ENCODE data around the gene SEMA4G. TPM values are rescaled to one million over a fixed set of nuclear protein-coding genes. Genes with fewer than 3 reads are reported as not detected.
"Not testable (repeated sequence)": the region's sequence is repeated elsewhere in the genome, so short reads cannot be mapped to it uniquely, and the experiment has no call there.

The SEMA4G gene
- total RNA-seq, 1 donor from 2014 or later = 6.5 TPM

DNA sequence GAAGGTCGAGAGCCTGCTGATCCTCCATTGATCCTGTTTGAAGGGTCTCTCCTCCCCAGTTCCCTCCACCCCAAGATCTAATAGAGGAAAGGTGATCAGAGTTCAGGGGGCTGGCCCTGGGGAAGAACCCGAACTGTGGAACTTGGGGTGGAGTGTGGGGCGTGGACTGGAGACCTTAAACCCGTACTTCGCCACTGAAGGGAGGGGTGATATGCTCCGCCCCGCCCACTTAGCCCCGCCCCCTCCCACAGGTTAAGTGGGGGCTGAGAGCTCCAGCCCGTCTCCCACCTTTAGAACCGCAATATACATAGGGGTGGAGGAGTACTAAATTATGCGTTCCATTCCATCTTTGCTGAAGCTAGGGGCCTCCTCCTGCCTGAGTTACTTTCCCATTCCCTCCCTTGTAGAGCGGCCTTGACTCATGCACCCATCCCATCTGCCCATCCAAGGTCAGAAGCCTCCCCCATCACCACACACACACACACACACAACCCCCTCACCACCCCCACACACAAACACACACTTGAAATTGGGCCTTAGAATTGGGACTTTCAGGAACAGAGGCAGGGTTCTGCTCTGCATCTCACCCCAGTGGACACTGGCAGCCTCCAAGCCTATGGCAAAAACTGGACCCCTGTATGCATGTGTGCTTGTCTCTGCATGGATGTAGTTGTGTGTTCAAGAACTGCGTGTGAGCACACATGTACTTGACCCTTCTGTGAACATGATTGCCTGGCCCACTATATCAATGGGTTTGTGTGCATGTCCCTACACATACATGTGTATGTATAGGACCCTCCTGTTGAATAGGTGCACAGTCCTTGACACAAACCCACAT, 991 bp downstream of the SEMA4G start:
- no peak for FAIRE-seq
- peak in 1 of 2 donors; percentile 21 for DNase-seq (ENCODE audit: low spot score in 2 of 2)

DNA sequence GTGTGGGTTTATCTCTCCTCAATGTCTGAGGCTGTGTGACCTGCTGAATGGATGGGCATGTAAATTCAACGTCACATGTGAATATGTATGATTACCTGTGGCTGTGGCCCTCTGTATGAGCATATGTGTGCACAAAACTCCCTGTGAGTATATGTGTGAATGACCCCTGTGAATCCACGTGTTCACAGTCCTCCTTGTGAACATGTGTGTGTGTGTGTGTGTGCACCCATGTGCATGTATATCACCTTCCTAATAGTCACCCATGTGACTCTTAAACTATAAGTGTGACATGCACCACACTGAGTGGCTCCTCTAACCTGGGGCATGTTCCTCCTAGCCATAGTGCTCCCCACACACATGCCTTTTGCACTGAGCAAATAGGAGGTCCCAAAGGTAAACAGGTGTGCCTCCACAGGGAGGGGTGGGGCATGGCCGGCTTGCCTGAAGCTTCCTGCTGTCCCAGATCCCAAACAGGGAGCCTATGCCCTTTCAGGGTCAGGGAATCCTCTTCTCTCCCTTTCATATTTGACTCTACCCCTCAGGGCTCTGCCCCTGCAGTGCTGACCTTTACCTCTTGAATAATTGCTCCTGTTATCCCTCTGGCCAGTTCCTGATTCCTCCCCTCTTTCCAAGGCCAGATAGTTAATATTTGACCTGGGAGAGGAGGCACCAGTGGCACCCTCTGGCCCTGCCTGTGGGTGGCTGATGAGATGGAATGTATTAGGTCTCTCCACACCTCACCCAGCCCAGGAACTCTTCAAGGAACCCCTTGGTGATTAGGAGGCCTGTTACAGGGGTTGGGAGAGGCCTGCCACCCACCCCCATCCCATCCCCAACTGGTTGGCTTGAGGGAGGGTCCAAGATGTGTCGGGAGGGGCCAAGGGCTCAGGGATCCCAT, 1.9 kb downstream of the SEMA4G start:
- DNase-seq (ENCODE audit: low spot score in 2 of 2) (peak in 1 of 2 donors; percentile 5), FAIRE-seq (no peak)

DNA sequence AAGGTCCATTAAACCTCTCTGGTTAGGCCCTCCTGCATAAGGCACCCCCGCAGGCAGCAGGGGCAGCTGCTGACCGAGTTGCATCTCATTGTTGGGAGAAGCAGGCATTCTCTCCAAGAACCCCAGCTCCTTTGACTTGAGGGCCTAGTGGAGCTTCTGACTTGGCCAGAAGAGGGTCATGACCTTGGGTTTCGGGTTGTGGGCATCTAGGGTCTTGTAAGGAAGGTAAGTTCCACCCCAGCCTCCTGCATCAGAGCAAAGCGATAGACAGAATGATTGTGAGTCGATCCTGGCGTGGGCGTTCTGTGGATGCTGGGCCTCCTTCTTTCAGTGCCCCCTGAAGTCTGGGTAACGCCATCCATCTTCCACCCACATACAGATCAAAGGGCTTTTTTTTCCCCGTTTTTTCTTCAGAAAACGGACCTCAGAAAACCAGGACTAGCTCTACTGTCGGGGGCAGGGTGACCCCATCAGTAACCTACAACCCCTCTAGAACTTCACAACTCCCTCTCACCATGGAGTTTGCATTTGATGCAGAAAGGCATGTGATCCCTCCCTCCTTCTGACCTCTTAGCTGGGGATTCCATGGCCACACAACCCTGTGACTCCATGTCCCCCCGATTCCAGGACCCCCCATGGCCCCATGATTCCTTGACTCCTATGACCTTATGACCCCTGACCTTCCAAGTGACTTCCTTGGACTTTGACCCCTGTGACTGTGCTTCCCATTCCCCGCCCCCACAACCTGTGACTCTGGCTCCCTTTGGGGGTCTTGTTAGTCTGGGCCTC, 3.0 kb downstream of the SEMA4G start:
- peak in 1 of 2 donors; percentile 2 for DNase-seq (ENCODE audit: low spot score in 2 of 2)
- no peak for FAIRE-seq

GRCh38 chr10:100972904-100973535, 3.7 kb downstream of the SEMA4G start:
- DNase-seq (ENCODE audit: low spot score in 2 of 2) = peak in 1 of 2 donors; percentile 0
- FAIRE-seq = no peak

- DNase-seq (ENCODE audit: low spot score in 2 of 2); FAIRE-seq: not testable (repeated sequence)
These were observed 6.1 kb downstream of the SEMA4G start for GRCh38 chr10:100975397-100975796.

GRCh38 chr10:100976906-100977305, 7.6 kb downstream of the SEMA4G start:
- FAIRE-seq (no peak), DNase-seq (ENCODE audit: low spot score in 2 of 2) (no peak)

- DNase-seq (ENCODE audit: low spot score in 2 of 2) = no peak
- FAIRE-seq = no peak
These were observed 8.1 kb downstream of the SEMA4G start for GRCh38 chr10:100977436-100977835.

- DNase-seq (ENCODE audit: low spot score in 2 of 2) (no peak), FAIRE-seq (no peak)
These were observed 9.0 kb downstream of the SEMA4G start for GRCh38 chr10:100978121-100978900.

- no peak for FAIRE-seq
- no peak for DNase-seq (ENCODE audit: low spot score in 2 of 2)
These were observed 9.5 kb downstream of the SEMA4G start for GRCh38 chr10:100978901-100979195.

DNA sequence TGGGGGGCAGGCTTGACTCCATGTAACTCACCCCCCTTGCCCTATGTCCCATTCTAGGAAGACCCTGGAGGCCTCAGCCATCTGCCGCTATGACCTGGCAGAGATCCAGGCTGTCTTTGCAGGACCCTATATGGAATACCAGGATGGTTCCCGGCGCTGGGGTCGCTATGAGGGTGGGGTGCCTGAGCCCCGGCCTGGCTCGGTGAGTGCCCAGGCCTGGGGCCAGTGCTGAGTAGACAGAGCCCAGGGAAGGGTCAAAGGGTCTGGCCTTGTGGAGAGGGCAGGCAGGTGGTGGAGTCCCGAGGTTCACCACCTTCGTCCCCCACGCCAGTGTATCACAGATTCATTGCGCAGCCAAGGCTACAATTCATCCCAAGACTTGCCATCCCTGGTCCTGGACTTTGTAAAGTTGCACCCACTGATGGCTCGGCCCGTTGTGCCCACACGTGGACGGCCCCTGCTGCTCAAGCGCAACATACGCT, 10.5 kb downstream of the SEMA4G start:
- no peak for DNase-seq (ENCODE audit: low spot score in 2 of 2)
- FAIRE-seq = no peak

DNA sequence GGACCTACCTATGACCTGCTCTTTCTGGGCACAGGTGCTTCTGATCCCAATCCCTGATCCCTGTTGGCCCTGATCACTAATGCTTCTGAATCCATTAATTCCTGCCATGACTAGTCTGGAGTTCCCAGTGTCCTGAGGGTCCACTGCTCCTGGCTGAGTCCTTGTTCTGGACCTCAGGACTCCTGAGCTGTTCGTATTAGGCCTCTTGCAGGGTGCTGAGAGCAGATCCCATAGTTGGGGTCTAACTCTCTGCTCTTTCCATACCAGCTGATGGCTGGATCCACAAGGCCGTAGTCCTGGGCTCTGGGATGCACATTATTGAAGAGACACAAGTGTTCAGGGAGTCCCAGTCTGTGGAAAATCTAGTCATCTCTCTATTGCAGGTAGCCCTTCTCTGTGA, 11.0 kb downstream of the SEMA4G start:
- no peak for FAIRE-seq
- DNase-seq (ENCODE audit: low spot score in 2 of 2) = no peak

GRCh38 chr10:100980711-100981110, 11.4 kb downstream of the SEMA4G start:
- DNase-seq (ENCODE audit: low spot score in 2 of 2) (no peak), FAIRE-seq (no peak)

DNA sequence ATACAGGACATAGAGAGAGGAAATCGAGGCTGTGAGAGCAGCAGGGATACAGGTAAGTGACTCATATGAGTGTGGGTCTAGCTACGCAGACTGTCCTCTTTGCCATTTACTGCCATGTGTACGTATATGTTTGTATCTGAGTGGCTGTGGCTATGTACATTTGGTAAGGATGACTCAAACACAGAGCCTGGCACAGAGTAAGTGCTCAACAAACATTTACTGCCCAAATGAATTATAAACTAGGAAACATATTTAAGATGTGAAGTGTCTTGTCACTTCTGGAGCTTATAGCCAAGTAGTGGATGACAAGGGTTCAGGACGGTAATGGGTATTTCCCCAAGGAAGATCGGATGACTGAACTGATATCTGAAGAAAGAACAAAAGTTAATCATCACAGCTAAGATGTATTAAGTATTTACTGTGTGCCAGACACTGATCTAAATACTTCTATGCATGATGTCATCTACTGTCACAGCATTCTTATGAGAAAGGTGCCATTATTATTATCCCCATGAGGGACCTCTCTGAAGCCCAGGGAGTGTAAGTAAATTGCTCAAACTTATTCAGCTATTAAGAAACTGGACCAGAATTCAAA, 12.0 kb downstream of the SEMA4G start:
- DNase-seq (ENCODE audit: low spot score in 2 of 2) = no peak
- FAIRE-seq = no peak

DNA sequence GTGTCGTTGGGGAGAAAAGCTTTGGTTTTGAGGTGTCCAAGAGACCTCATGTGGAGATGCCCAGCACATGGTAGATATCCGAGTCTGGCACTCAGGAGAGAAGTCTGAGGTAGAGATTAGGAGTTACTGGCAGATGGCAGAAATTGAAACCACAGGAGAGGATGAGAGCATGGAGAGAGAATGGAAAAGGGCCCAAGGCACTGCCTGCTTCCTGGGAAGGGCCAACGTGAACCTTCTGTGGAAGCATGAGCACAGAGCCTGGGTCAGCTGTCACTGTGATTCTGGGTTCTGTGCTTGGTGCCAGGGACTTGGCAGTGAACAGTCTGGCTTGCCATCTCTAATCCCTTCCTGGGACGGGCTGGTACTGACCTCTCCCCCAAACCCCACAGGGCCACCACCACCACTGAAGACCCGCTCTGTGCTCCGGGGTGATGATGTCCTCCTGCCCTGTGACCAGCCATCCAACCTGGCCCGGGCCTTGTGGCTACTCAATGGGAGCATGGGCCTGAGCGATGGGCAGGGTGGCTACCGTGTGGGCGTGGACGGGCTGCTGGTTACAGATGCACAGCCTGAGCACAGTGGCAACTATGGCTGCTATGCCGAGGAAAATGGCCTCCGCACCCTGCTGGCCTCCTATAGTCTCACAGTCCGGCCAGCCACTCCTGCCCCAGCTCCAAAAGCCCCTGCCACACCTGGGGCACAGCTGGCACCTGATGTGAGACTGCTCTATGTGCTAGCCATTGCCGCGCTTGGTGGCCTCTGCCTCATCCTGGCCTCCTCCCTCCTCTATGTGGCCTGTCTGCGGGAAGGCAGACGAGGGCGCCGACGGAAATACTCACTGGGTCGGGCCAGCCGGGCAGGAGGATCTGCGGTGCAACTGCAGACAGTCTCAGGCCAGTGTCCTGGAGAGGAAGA, 13.9 kb downstream of the SEMA4G start:
- FAIRE-seq (no peak), DNase-seq (ENCODE audit: low spot score in 2 of 2) (no peak)

- no peak for FAIRE-seq
- DNase-seq (ENCODE audit: low spot score in 2 of 2) = no peak
These were observed 14.8 kb downstream of the SEMA4G start for GRCh38 chr10:100983868-100984671.

DNA sequence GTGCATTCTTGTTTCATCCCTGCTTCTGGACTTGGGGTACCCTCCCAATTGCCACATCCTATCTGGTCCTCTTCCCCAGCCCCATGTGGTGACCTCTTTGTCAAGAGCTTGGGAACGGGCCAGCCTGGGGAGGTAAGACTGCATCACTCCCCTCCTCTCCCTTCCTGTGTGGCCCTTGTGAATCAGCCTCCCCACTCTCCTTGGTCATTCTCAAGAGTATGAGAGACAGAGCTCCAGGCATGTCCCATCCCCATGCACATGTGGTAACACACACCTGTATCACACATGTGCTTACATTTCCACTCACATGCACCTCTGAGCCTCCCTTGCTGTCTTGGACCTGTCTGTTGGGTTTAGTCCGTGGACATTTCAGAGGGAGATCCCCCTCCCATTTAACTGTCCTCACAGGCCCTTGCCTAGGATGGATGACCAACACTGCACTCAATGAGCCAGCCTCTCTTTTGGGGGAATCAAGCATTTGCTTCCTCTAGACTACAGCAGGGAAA, 15.4 kb downstream of the SEMA4G start:
- no peak for DNase-seq (ENCODE audit: low spot score in 2 of 2)
- FAIRE-seq = no peak

DNA sequence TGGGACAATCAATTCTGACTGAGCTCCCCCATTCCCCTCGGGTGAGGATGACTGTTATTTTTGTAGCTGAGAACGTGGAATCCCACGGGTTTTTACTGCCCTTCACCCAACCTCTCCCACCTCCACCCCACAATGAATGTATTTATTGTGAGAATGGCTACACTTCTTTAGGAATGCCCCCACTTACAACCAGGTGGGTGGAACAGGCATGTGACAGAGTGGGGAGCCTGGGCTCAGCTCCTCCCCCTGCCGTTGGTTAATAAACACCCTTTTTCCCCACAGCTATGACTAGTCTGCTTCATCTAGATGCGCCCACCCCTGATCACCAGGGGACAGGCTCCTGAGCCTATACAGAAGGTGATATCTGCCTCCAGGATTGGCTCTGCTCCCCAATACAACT, 16.0 kb downstream of the SEMA4G start:
- FAIRE-seq = no peak
- no peak for DNase-seq (ENCODE audit: low spot score in 2 of 2)

Measured in frontal cortex (tissue), 4 donors.